CD4-positive, alpha-beta T cell (primary cell): Measurements from ENCODE around the gene GARIN5A. TPM values are rescaled to one million over a fixed set of nuclear protein-coding genes. Genes with fewer than 3 reads are reported as not detected.

Source experiments
- ATAC-seq: fragments of 200-7000 bp; cut with Tn5 transposase; one replicate; pipeline ENCODE4 v1.10.0; 2022; ENCODE audit warnings: mild to moderate bottlenecking; ENCODE audit not compliant: poor library complexity
- CTCF ChIA-PET: fragments of 350-600 bp; sonication (Branson Sonifier 250); formaldehyde crosslinking; loops from one replicate; lab custom pipeline; 2021; ENCODE audit warnings: antibody characterized with exemption, inconsistent platforms; lab: Charles Lee
- POLR2A ChIA-PET: fragments of 350-600 bp; sonication (Branson Sonifier 250); formaldehyde crosslinking; loops from one replicate; lab custom pipeline; 2021; ENCODE audit warnings: antibody characterized with exemption, inconsistent platforms; lab: Charles Lee
- DNase-seq, 14 experiments: peaks; one replicate each; pipeline ENCODE4 v3.0.0-alpha.2; 2013 to 2020; ENCODE audit warnings: mixed read lengths in 2 of 14
- H3K27ac ChIP-seq, 2 donors: one replicate each; pipeline versions ENCODE4 v1.5.1 to v1.7.0; 2013; ENCODE audit warnings: low read length in 2 of 2, low read depth in 1 of 2, mild to moderate bottlenecking in 1 of 2
- H3K27me3 ChIP-seq, 2 experiments: 1 replicate in 1 of 2; 2 replicates in 1 of 2; pipeline versions ENCODE4 v1.6.1 to v1.7.0; 2013; ENCODE audit warnings: low read length in 2 of 2, control low read depth in 1 of 2, mild to moderate bottlenecking in 1 of 2, moderate library complexity in 1 of 2; ENCODE audit not compliant: insufficient read depth in 2 of 2, control insufficient read depth in 1 of 2
- H3K36me3 ChIP-seq: one replicate; pipeline ENCODE4 v1.6.1; 2013; ENCODE audit warnings: low read length, control low read depth; ENCODE audit not compliant: insufficient read depth
- H3K4me1 ChIP-seq: one replicate; pipeline ENCODE4 v1.6.1; 2013; ENCODE audit warnings: low read length, control low read depth; ENCODE audit not compliant: insufficient read depth
- H3K4me3 ChIP-seq: one replicate; pipeline ENCODE4 v1.5.1; 2013; ENCODE audit warnings: mild to moderate bottlenecking, low read length, moderate library complexity
- H3K9me3 ChIP-seq, 2 experiments: 1 replicate in 1 of 2; 2 replicates in 1 of 2; pipeline versions ENCODE4 v1.6.1 to v1.7.0; 2013; ENCODE audit warnings: low read length in 2 of 2, mild to moderate bottlenecking in 2 of 2, control low read depth in 1 of 2, moderate library complexity in 1 of 2; ENCODE audit not compliant: control insufficient read depth in 1 of 2, insufficient read depth in 1 of 2
- H3K27ac Mint-ChIP-seq: one replicate; pipeline ENCODE4 v1.8.0; 2020; ENCODE audit warnings: mixed read lengths
- H3K27me3 Mint-ChIP-seq: one replicate; pipeline ENCODE4 v1.8.0; 2021; ENCODE audit warnings: mixed read lengths
- H3K36me3 Mint-ChIP-seq: one replicate; pipeline ENCODE4 v1.8.0; 2021; ENCODE audit warnings: low read depth, mixed read lengths
- H3K4me1 Mint-ChIP-seq: one replicate; pipeline ENCODE4 v1.8.0; 2021; ENCODE audit warnings: low read depth, mixed read lengths
- H3K4me3 Mint-ChIP-seq: one replicate; pipeline ENCODE4 v1.8.0; 2020; ENCODE audit warnings: mild to moderate bottlenecking, mixed read lengths
- H3K9me3 Mint-ChIP-seq: one replicate; pipeline ENCODE4 v1.8.0; 2020; ENCODE audit warnings: mixed read lengths
- intact Hi-C, 2 experiments: fragments of 100-400 bp; cut with DNase I in 1 of 2; cut with micrococcal nuclease in 1 of 2; formaldehyde crosslinking; loops; one replicate each; pipeline versions ENCODE4 v1.15.1 to v1.9.0; 2023 to 2025; cut with DNase I, micrococcal nuclease
- total RNA-seq, 174 experiments: library from RNA in 2 of 174; stranded (reverse) in 2 of 174; gene quantifications; one replicate each; pipeline ENCODE4 v1.2.3 and lab custom pipeline; 2021 to 2026
- TF ChIP-seq, protein P1 (sequence below): fragments of 200-600 bp; IDR thresholded peaks from one replicate; pipeline ENCODE4 v1.8.0; 2022; ENCODE audit warnings: antibody characterized with exemption, mild to moderate bottlenecking

GARIN5A gene
- total RNA-seq, 2 experiments from 2014 or later = 0.50 TPM; not detected in 1

GRCh38 chr19:50516964-50517703, 40.5 kb upstream of the GARIN5A start:
- Mint-ChIP-seq H3K27ac (no peak overlapping the region), H3K9me3 (no peaks in the 10 kb centered on the region), H3K27me3 (peaks cover 10% of the 10 kb centered on the region), H3K4me1 (no peaks in the 10 kb centered on the region), H3K36me3 (no peaks in the 10 kb centered on the region), H3K4me3 (no peak overlapping the region)
- ChIA-PET CTCF (no interaction called here), POLR2A (no interaction called here)
- Histone ChIP-seq H3K27me3 (peaks cover 0 to 4% of the 10 kb centered on the region in 2 experiments), H3K36me3 (no peaks in the 10 kb centered on the region), H3K4me3 (no peak overlapping the region), H3K9me3 (peaks cover 0 to 22% of the 10 kb centered on the region in 2 experiments), H3K27ac (no peak overlapping the region), H3K4me1 (peaks cover 2% of the 10 kb centered on the region)
- ATAC-seq = no peak
- DNase-seq = no peak
- TF ChIP-seq, protein P1, sequence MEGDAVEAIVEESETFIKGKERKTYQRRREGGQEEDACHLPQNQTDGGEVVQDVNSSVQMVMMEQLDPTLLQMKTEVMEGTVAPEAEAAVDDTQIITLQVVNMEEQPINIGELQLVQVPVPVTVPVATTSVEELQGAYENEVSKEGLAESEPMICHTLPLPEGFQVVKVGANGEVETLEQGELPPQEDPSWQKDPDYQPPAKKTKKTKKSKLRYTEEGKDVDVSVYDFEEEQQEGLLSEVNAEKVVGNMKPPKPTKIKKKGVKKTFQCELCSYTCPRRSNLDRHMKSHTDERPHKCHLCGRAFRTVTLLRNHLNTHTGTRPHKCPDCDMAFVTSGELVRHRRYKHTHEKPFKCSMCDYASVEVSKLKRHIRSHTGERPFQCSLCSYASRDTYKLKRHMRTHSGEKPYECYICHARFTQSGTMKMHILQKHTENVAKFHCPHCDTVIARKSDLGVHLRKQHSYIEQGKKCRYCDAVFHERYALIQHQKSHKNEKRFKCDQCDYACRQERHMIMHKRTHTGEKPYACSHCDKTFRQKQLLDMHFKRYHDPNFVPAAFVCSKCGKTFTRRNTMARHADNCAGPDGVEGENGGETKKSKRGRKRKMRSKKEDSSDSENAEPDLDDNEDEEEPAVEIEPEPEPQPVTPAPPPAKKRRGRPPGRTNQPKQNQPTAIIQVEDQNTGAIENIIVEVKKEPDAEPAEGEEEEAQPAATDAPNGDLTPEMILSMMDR = no peak
- intact Hi-C loops = no loop called here

DNA sequence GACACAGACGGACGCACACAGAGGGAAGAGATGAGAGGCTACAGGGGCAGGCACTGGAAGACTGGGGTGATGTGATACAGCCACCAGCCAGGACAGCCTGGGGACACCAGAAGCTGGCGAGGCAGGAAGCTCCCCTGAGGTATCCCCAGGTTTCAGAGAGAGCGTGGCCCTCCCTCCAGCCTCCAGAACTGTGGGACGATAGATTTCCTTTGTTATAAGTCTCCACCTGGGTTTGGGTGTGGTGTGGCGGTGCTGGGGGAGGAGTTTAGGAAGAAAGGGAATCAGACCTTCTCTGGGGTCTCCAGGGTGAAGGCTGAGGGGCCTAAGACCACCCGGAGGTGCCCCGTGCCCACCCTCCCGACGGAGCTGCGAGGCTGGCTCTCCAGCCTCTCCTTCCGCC, 39.8 kb upstream of the GARIN5A start:
- TF ChIP-seq, protein P1 = no peak
- Histone ChIP-seq H3K27me3 (peaks cover 0 to 4% of the 10 kb centered on the region in 2 experiments), H3K27ac (no peak overlapping the region), H3K4me1 (peaks cover 9% of the 10 kb centered on the region), H3K9me3 (peaks cover 0 to 25% of the 10 kb centered on the region in 2 experiments), H3K36me3 (no peaks in the 10 kb centered on the region), H3K4me3 (no peak overlapping the region)
- Mint-ChIP-seq H3K36me3 (peaks cover 1% of the 10 kb centered on the region), H3K27me3 (peaks cover 11% of the 10 kb centered on the region), H3K27ac (no peak overlapping the region), H3K4me1 (peaks cover 5% of the 10 kb centered on the region), H3K4me3 (no peak overlapping the region), H3K9me3 (no peaks in the 10 kb centered on the region)
- intact Hi-C loops = no loop called here
- ChIA-PET CTCF (no interaction called here), POLR2A (no interaction called here)
- ATAC-seq (no peak), DNase-seq (no peak)

GRCh38 chr19:50515168-50515561, 38.5 kb upstream of the GARIN5A start:
- ChIA-PET CTCF (no interaction called here), POLR2A (no interaction called here)
- peaks cover 0 to 4% of the 10 kb centered on the region in 2 experiments for H3K27me3 ChIP-seq
- Mint-ChIP-seq H3K4me1 (peaks cover 15% of the 10 kb centered on the region), H3K27me3 (peaks cover 10% of the 10 kb centered on the region), H3K27ac (no peak overlapping the region), H3K4me3 (no peak overlapping the region), H3K9me3 (no peaks in the 10 kb centered on the region), H3K36me3 (peaks cover 5% of the 10 kb centered on the region)
- no peaks in the 10 kb centered on the region for H3K36me3 ChIP-seq
- peaks cover 0 to 25% of the 10 kb centered on the region in 2 experiments for H3K9me3 ChIP-seq
- no peak for ATAC-seq
- intact Hi-C loops = no loop called here
- no peak overlapping the region for H3K4me3 ChIP-seq
- H3K4me1 ChIP-seq = peaks cover 20% of the 10 kb centered on the region
- no peak overlapping the region for H3K27ac ChIP-seq
- TF ChIP-seq, protein P1 = no peak
- no peak for DNase-seq
